CD4-positive, alpha-beta T cell treated with Interferon alpha-2 for 1 hour (primary cell): ENCODE measurements around the gene SLX9.

Experiments used
- DNase-seq, 2 donors: peaks; one replicate each; pipeline ENCODE4 v3.0.0-alpha.2; 2020 to 2022

SLX9 gene

GRCh38 chr21:44979687-44980561, 40.1 kb downstream of the SLX9 start:
- no peak for DNase-seq

- DNase-seq = no peak
Measured at GRCh38 chr21:44980562-44981489, 41.0 kb downstream of the SLX9 start.

GRCh38 chr21:44982558-44983250, 42.9 kb downstream of the SLX9 start:
- DNase-seq = no peak

- no peak for DNase-seq
Measured at GRCh38 chr21:44983421-44984206, 43.8 kb downstream of the SLX9 start.

GRCh38 chr21:44984428-44984791, 44.6 kb downstream of the SLX9 start:
- DNase-seq = no peak

- DNase-seq = no peak
Measured at GRCh38 chr21:44984792-44985440, 45.1 kb downstream of the SLX9 start.

GRCh38 chr21:44985441-44986401, 45.9 kb downstream of the SLX9 start:
- no peak for DNase-seq

GRCh38 chr21:44986471-44987291, 46.9 kb downstream of the SLX9 start:
- DNase-seq = no peak

GRCh38 chr21:44987301-44987885, 47.6 kb downstream of the SLX9 start:
- no peak for DNase-seq

- DNase-seq = no peak
Measured at GRCh38 chr21:44987886-44988606, 48.2 kb downstream of the SLX9 start.

- DNase-seq = no peak
Measured at GRCh38 chr21:44988607-44989536, 49.0 kb downstream of the SLX9 start.

- no peak for DNase-seq
Measured at GRCh38 chr21:44989537-44989886, 49.7 kb downstream of the SLX9 start.

GRCh38 chr21:44989943-44990780, 50.3 kb downstream of the SLX9 start:
- DNase-seq = no peak

- DNase-seq = no peak
Measured at GRCh38 chr21:44990921-44991320, 51.1 kb downstream of the SLX9 start.

GRCh38 chr21:44991538-44992483, 52.0 kb downstream of the SLX9 start:
- no peak for DNase-seq
